NK-92 treated with Interleukin-12 subunit alpha and Interleukin-12 subunit beta, amount 100 ng/mL, for 24 hours (cell line): ENCODE measurements around the gene NUPR2.
"Not testable (repeated sequence)": the region's sequence is repeated elsewhere in the genome, so short reads cannot be mapped to it uniquely, and the experiment has no call there.

Experiments
- DNase-seq: peaks from one replicate; lab custom pipeline; 2025; lab: John Stamatoyannopoulos, UW

Gene NUPR2

GRCh38 chr7:56086761-56087160 lies 29.5 kb downstream of the NUPR2 start:
- no peak for DNase-seq

DNA sequence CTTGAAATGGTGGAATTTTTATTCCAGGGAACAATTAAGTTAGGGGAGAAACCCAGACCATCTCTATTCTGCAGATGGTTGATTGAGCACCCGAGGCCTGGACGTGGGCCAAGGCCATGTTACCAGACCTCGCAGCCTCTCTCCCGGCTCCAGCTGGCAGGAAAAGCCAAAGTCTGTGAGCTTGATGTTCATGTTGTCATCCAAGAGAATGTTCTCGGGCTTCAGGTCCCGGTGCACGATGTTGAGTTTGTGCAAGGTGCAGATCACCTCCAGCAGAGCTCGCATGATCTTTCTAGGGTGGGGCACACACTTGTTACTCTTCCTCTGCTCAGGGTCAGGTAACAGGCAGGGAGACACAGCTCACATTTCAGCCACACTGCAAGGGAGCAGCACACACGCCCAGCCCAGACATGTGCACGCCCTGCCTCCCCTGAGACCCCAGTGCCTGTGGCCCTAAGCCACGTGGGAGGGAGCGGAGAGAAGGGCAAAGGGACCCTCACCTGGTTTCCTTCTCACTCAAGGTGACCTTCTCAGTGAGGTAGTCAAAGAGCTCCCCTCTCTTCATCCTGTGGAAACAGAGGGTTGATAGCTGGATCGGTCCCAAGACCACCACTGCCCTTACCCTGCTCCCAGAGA lies 32.9 kb downstream of the NUPR2 start:
- DNase-seq, result no peak

GRCh38 chr7:56081626-56082340 lies 34.4 kb downstream of the NUPR2 start:
- DNase-seq, result no peak

DNA sequence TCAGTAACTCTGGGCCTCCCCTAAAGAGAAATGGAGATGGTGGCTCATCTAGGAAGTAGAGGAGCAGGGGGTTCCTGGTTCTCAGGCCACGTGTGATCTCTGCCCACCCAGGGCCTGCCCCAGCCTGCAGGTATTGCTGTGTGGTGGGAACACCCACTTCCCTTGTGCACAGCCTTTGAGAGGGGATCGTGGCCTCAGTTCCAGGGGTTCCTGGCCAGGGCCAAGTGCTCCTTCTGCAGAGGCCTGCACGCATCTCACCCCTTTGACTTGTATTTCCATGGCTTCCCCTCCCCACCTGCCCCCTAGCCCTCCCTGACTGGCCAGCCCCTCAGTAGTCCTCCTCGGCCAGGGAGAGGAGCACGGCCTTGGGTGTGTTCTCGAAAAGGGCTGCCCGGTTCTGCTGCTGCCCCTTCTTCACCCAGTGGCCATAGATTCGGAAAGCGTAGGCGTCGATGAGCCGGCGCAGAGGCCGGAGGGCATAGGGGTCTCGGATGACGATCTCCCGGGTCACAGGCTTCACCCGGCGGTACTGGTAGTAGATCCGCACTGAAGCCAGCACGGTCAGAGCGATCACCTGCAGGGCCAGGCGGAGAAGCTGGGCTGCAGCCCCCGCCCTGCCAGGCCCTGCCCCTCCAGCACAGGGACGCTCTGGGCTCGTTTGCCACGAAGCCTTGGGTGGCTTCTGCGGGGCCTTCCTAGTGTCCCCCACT lies 35.3 kb downstream of the NUPR2 start:
- DNase-seq, result not testable (repeated sequence)

DNA sequence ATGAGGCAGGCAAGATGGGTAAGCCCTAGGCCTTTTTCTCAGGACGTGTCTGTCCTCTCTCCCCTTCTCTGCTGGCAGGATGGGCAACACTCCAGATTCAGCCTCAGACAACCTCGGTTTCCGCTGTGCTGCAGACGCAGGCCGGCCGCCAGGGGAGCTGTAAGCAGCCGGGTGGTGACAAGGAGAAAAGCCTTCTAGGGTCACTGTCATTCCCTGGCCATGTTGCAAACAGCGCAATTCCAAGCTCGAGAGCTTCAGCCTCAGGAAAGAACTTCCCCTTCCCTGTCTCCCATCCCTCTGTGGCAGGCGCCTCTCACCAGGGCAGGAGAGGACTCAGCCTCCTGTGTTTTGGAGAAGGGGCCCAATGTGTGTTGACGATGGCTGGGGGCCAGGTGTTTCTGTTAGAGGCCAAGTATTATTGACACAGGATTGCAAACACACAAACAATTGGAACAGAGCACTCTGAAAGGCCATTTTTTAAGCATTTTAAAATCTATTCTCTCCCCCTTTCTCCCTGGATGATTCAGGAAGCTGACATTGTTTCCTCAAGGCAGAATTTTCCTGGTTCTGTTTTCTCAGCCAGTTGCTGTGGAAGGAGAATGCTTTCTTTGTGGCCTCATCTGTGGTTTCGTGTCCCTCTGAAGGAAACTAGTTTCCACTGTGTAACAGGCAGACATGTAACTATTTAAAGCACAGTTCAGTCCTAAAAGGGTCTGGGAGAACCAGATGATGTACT lies 36.6 kb downstream of the NUPR2 start:
- DNase-seq, result no peak

- DNase-seq, result no peak
These were observed 38.0 kb downstream of the NUPR2 start for GRCh38 chr7:56078196-56078595.

GRCh38 chr7:56077681-56078080 lies 38.5 kb downstream of the NUPR2 start:
- DNase-seq, result no peak

DNA sequence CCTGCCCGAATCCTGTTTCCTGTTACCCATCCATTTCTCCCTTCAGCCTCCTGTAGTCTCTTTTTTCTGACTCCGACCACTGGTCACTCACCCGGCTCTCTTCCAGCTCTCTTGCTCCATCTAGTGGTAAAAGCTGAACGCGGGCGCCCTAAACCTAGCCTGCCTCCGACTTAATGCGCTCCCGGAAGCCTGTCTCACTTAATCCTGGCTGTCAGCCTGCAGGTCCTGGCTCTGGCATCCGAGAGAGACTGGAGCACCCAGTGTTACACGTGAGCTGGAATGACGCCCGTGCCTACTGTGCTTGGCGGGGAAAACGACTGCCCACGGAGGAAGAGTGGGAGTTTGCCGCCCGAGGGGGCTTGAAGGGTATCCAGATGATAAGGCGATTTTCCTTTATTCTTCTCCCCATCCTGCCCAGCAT lies 41.8 kb downstream of the NUPR2 start:
- DNase-seq, result peak; percentile 5

GRCh38 chr7:56066376-56066775 lies 49.8 kb downstream of the NUPR2 start:
- DNase-seq, result not testable (repeated sequence)
